ENCODE data around the gene ACTG1. TPM values are rescaled to one million over a fixed set of nuclear protein-coding genes. Genes with fewer than 3 reads are reported as not detected.

The ACTG1 gene
- total RNA-seq, 1 donor from 2014 or later, result 1,228 TPM

DNA sequence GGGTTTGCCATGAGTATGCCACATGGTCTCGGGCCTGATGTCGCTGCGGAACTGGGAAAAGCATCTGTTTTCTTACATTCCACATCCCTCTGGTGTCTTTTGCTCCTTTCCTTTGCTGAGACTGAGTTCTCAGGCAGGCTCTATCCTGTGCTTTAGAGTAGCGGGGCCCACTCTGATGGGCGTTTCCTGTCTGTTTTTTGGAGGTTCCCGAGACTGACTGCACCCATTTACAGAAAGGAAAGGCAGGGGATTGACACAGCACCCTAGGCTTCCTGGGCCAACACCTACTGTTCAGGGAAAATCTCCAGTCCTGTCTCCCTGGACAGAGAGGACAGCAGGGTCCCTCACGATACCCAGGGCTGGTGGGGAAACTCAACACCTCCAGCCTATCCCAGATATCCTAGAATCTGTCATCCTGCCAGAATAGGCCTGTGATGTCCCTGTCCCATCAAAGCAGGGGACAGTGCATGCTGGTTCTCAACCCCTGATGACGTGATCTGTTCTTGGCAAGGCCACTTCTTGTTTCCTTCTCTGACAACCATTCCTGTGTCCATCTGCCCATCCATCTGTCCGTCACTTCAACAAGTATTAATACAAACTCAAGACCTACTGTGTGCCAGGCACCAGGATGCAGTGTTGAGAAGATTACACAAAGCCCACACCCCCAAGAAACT lies 42.2 kb downstream of the ACTG1 start:
- Mint-ChIP-seq H3K4me1 (peaks cover 29% of the 10 kb centered on the region), H3K4me3 (no peak overlapping the region), H3K27me3 (ENCODE audit: insufficient read depth, low read depth) (peaks cover 8% of the 10 kb centered on the region), H3K36me3 (peaks cover 7% of the 10 kb centered on the region), H3K27ac (no peak overlapping the region), H3K9me3 (no peaks in the 10 kb centered on the region)
- H2AFZ ChIP-seq (replicated peaks), result no peak overlapping the region
- peak overlapping the region; percentile 74 for H3K27ac ChIP-seq
- no peak overlapping the region for H3K4me2 ChIP-seq
- TF ChIP-seq, protein P1, sequence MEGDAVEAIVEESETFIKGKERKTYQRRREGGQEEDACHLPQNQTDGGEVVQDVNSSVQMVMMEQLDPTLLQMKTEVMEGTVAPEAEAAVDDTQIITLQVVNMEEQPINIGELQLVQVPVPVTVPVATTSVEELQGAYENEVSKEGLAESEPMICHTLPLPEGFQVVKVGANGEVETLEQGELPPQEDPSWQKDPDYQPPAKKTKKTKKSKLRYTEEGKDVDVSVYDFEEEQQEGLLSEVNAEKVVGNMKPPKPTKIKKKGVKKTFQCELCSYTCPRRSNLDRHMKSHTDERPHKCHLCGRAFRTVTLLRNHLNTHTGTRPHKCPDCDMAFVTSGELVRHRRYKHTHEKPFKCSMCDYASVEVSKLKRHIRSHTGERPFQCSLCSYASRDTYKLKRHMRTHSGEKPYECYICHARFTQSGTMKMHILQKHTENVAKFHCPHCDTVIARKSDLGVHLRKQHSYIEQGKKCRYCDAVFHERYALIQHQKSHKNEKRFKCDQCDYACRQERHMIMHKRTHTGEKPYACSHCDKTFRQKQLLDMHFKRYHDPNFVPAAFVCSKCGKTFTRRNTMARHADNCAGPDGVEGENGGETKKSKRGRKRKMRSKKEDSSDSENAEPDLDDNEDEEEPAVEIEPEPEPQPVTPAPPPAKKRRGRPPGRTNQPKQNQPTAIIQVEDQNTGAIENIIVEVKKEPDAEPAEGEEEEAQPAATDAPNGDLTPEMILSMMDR (IDR thresholded peaks at IDR 0.05), result no peak
- TF ChIP-seq EZH2phosphoT487 (IDR thresholded peaks at IDR 0.05) (no peak), EZH2 (IDR thresholded peaks at IDR 0.05) (no peak)
- no peaks in the 10 kb centered on the region for H3K79me2 ChIP-seq (ENCODE audit: low read depth)
- H3K27me3 ChIP-seq, result no peaks in the 10 kb centered on the region
- H3K9ac ChIP-seq, result no peak overlapping the region
- H3K36me3 ChIP-seq, result no peaks in the 10 kb centered on the region
- H3K4me1 ChIP-seq, result peaks cover 17% of the 10 kb centered on the region
- no peak for DNase-seq (ENCODE audit: low spot score)
- no peaks in the 10 kb centered on the region for H3K9me3 ChIP-seq (ENCODE audit: low read depth)
- H3K4me3 ChIP-seq, result no peak overlapping the region
- no peaks in the 10 kb centered on the region for H4K20me1 ChIP-seq (ENCODE audit: low read depth)
- H3F3A ChIP-seq (ENCODE audit: low read depth), result peaks cover 20% of the 10 kb centered on the region

DNA sequence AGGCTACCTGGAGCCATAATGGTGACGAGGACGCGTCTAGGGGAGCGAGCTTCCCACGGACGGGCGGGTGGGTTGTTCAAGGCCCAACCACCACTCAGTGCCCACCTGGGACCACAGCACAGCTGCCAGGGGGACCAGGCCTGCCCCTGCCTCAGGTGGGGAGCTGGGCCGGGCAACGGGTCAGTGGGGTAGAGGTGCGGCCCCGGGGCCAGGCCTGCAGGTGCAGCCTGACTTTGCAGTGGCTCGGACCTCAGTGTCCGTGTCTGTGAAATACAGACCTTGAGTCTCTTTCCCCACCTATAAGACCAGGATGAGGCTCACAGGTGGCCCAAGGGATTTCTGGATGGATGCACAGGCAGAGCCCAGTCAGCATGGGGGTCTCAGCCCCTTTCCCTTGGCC lies 43.3 kb downstream of the ACTG1 start:
- Histone ChIP-seq H3K4me3 (no peak overlapping the region), H3K4me2 (no peak overlapping the region), H3K4me1 (peaks cover 17% of the 10 kb centered on the region), H3K36me3 (no peaks in the 10 kb centered on the region), H3F3A (ENCODE audit: low read depth) (peaks cover 20% of the 10 kb centered on the region), H2AFZ (replicated peaks) (no peak overlapping the region), H3K9ac (no peak overlapping the region), H3K9me3 (ENCODE audit: low read depth) (no peaks in the 10 kb centered on the region), H4K20me1 (ENCODE audit: low read depth) (no peaks in the 10 kb centered on the region), H3K79me2 (ENCODE audit: low read depth) (no peaks in the 10 kb centered on the region), H3K27me3 (no peaks in the 10 kb centered on the region), H3K27ac (no peak overlapping the region)
- Mint-ChIP-seq H3K4me1 (peaks cover 25% of the 10 kb centered on the region), H3K4me3 (no peak overlapping the region), H3K27ac (peak overlapping the region; percentile 90), H3K36me3 (peaks cover 10% of the 10 kb centered on the region), H3K9me3 (no peaks in the 10 kb centered on the region), H3K27me3 (ENCODE audit: insufficient read depth, low read depth) (peaks cover 8% of the 10 kb centered on the region)
- no peak for TF ChIP-seq EZH2 (IDR thresholded peaks at IDR 0.05)
- TF ChIP-seq, protein P1 (IDR thresholded peaks at IDR 0.05), result no peak
- TF ChIP-seq EZH2phosphoT487 (IDR thresholded peaks at IDR 0.05), result no peak
- DNase-seq (ENCODE audit: low spot score), result no peak

DNA sequence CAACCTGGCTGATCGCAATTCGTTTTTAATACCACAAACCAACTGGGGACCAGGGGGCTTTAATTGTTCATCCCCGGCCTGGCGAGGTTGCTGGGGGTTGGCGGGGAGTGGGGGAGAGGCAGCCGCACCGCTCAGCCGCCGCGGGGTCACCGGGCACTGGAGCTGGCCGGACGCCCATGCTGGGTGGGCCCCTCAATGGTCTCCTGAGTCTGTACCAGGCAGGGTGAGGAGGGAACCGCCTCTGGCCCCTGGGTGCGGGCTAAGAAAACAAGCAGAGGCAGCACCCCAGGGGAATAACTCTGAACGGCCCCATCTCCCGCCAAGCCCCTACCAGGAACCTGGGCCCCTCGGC lies 43.9 kb downstream of the ACTG1 start:
- H3K27ac Mint-ChIP-seq, result no peak overlapping the region
- TF ChIP-seq EZH2 (IDR thresholded peaks at IDR 0.05) (no peak), EZH2phosphoT487 (IDR thresholded peaks at IDR 0.05) (no peak)
- TF ChIP-seq, protein P1 (IDR thresholded peaks at IDR 0.05), result no peak
- Histone ChIP-seq H3K9me3 (ENCODE audit: low read depth) (no peaks in the 10 kb centered on the region), H3K4me1 (peaks cover 17% of the 10 kb centered on the region), H3K36me3 (no peaks in the 10 kb centered on the region), H3K27me3 (no peaks in the 10 kb centered on the region), H3F3A (ENCODE audit: low read depth) (peaks cover 20% of the 10 kb centered on the region), H2AFZ (replicated peaks) (no peak overlapping the region), H3K27ac (no peak overlapping the region), H3K9ac (no peak overlapping the region), H3K4me2 (no peak overlapping the region), H4K20me1 (ENCODE audit: low read depth) (no peaks in the 10 kb centered on the region), H3K79me2 (ENCODE audit: low read depth) (no peaks in the 10 kb centered on the region), H3K4me3 (no peak overlapping the region)
- H3K4me1 Mint-ChIP-seq, result peaks cover 22% of the 10 kb centered on the region
- no peak for DNase-seq (ENCODE audit: low spot score)
- no peaks in the 10 kb centered on the region for H3K9me3 Mint-ChIP-seq
- H3K27me3 Mint-ChIP-seq (ENCODE audit: insufficient read depth, low read depth), result peaks cover 4% of the 10 kb centered on the region
- H3K36me3 Mint-ChIP-seq, result peaks cover 12% of the 10 kb centered on the region
- no peak overlapping the region for H3K4me3 Mint-ChIP-seq
